K562 (cell line): ENCODE results near the gene BRMS1. TPM values are rescaled to one million over a fixed set of nuclear protein-coding genes. Genes with fewer than 3 reads are reported as not detected.

Experiments
- ARHGAP35 ChIP-seq: fragments of 450-650 bp; IDR thresholded peaks from 2 replicates; pipeline ENCODE4 v1.6.1; 2018; ENCODE audit not compliant: partially characterized antibody
- BCLAF1 ChIP-seq, 2 experiments: fragments of 450-650 bp in 1 of 2; IDR thresholded peaks; 2 replicates each; pipeline ENCODE4 v1.6.1; 2011 to 2017; ENCODE audit warnings: low read depth in 2 of 2, antibody characterized with exemption in 1 of 2, borderline replicate concordance in 1 of 2, low read length in 1 of 2, mild to moderate bottlenecking in 1 of 2, mixed read lengths in 1 of 2; ENCODE audit not compliant: control insufficient read depth in 1 of 2
- BRD4 ChIP-seq: fragments of 200-600 bp; sonication (generic); IDR thresholded peaks from 2 replicates; pipeline ENCODE4 v1.6.1; 2017; ENCODE audit warnings: inconsistent platforms
- BRD9 ChIP-seq: fragments of 450-650 bp; IDR thresholded peaks from 2 replicates; pipeline ENCODE4 v1.6.1; 2018; ENCODE audit warnings: low read depth; ENCODE audit not compliant: partially characterized antibody
- CEBPG ChIP-seq, 3 experiments: fragments of 200-800 bp in 1 of 3; sonication (Bioruptor generic) in 1 of 3; sonication (generic) in 1 of 3; formaldehyde crosslinking in 1 of 3; IDR thresholded peaks in 2 of 3; conservative IDR thresholded peaks in 1 of 3; 2 replicates each; pipeline versions ENCODE4 v1.6.1 to v1.8.0; 2016 to 2022; ENCODE audit warnings: missing compliant biosample characterization in 2 of 3, missing genetic modification characterization in 2 of 3, mild to moderate bottlenecking in 1 of 3, missing genetic modification reagents in 1 of 3
- CTCFL ChIP-seq: IDR thresholded peaks from 2 replicates; pipeline ENCODE4 v1.6.1; 2011; ENCODE audit warnings: borderline replicate concordance, low read depth, mild to moderate bottlenecking, moderate library complexity, low read length; ENCODE audit not compliant: insufficient read depth, poor library complexity, severe bottlenecking
- E2F3 ChIP-seq: fragments of 250-450 bp; sonication (Bioruptor Pico); IDR thresholded peaks from 2 replicates; pipeline ENCODE4 v1.4.0; 2020; ENCODE audit warnings: mild to moderate bottlenecking
- HNRNPK ChIP-seq: fragments of 200-400 bp; formaldehyde crosslinking; IDR thresholded peaks from one replicate; pipeline ENCODE4 v1.6.1; 2018; ENCODE audit warnings: mild to moderate bottlenecking, low read depth, low read length; ENCODE audit not compliant: poor library complexity, severe bottlenecking
- KDM1A ChIP-seq, 2 experiments: fragments of 450-650 bp; IDR thresholded peaks; 2 replicates each; pipeline ENCODE4 v1.6.1; 2016; ENCODE audit warnings: mild to moderate bottlenecking in 2 of 2
- MAFK ChIP-seq: IDR thresholded peaks from 2 replicates; pipeline ENCODE4 v1.6.1; 2011; ENCODE audit warnings: low read length, improper control_type of control experiment
- MLX ChIP-seq, 2 experiments: fragments of 450-650 bp in 1 of 2; sonication (generic) in 1 of 2; formaldehyde crosslinking; conservative IDR thresholded peaks; 2 replicates each; pipeline versions ENCODE4 v1.4.0 to v1.8.1; 2020 to 2022; ENCODE audit warnings: mild to moderate bottlenecking in 1 of 2, missing genetic modification reagents in 1 of 2
- RBFOX2 ChIP-seq: fragments of 200-400 bp; formaldehyde crosslinking; IDR thresholded peaks from 2 replicates; pipeline ENCODE4 v1.6.1; 2017; ENCODE audit warnings: low read depth, mild to moderate bottlenecking, low read length, moderate library complexity
- SETDB1 ChIP-seq: IDR thresholded peaks from one replicate; pipeline ENCODE4 v1.6.1; 2012; ENCODE audit warnings: low read length, control low read depth, inconsistent platforms
- SMARCC2 ChIP-seq: fragments of 450-650 bp; IDR thresholded peaks from 2 replicates; pipeline ENCODE4 v1.6.1; 2017; ENCODE audit warnings: antibody characterized with exemption, moderate library complexity, mild to moderate bottlenecking, low read depth
- ZNF253 ChIP-seq: fragments of 250-450 bp; sonication (Bioruptor Pico); conservative IDR thresholded peaks from 2 replicates; pipeline ENCODE4 v1.6.1; 2021; ENCODE audit warnings: mild to moderate bottlenecking
- ZSCAN32 ChIP-seq: fragments of 450-650 bp; formaldehyde crosslinking; IDR thresholded peaks from 2 replicates; pipeline ENCODE4 v1.4.0; 2020; ENCODE audit warnings: mild to moderate bottlenecking, moderate library complexity
- polyA plus RNA-seq, 8 experiments: library from polyadenylated mRNA; depleted of rRNA in 4 of 8; stranded (reverse) in 5 of 8; unstranded in 3 of 8; fragments of >200 nt; fragmentation: Nextera tagmentation in 2 of 8; fragmentation: Illumina TruSeq in 1 of 8; extraction: Ambion mirVana in 2 of 8; extraction: Trizol in 1 of 8; gene quantifications; 2 replicates each; pipeline versions ENCODE4 v1.2.1 to v1.2.3, GENCODE V29; 2011 to 2014; ENCODE audit warnings: inconsistent platforms in 1 of 8, missing spikeins in 1 of 8
- total RNA-seq, 7 experiments: library from RNA; depleted of rRNA in 6 of 7; stranded (reverse); fragments of >200 nt in 6 of 7; fragmentation: Illumina TruSeq in 2 of 7; extraction: Trizol in 2 of 7; gene quantifications; 2 replicates each; pipeline versions ENCODE4 v1.2.1 to v1.2.3, GENCODE V29; 2011 to 2021; ENCODE audit warnings: low replicate concordance in 1 of 7
- TF ChIP-seq, protein P1 (sequence below): sonication (generic); formaldehyde crosslinking; IDR thresholded peaks from 2 replicates; pipeline ENCODE4 v1.8.1; 2023; ENCODE audit warnings: mild to moderate bottlenecking, missing genetic modification reagents
- TF ChIP-seq, protein P2 (sequence below): fragments of 250-450 bp; sonication (Bioruptor Pico); IDR thresholded peaks from 2 replicates; pipeline ENCODE4 v1.8.0; 2021; ENCODE audit warnings: moderate library complexity, mild to moderate bottlenecking, inconsistent platforms

Gene BRMS1
- total and polyA plus RNA-seq, 9 of the 15 experiments (the other 6 are each of a cell fraction or from before 2014, with no cell fraction given) = 2.2 to 78.8 (median 33.4) TPM

DNA sequence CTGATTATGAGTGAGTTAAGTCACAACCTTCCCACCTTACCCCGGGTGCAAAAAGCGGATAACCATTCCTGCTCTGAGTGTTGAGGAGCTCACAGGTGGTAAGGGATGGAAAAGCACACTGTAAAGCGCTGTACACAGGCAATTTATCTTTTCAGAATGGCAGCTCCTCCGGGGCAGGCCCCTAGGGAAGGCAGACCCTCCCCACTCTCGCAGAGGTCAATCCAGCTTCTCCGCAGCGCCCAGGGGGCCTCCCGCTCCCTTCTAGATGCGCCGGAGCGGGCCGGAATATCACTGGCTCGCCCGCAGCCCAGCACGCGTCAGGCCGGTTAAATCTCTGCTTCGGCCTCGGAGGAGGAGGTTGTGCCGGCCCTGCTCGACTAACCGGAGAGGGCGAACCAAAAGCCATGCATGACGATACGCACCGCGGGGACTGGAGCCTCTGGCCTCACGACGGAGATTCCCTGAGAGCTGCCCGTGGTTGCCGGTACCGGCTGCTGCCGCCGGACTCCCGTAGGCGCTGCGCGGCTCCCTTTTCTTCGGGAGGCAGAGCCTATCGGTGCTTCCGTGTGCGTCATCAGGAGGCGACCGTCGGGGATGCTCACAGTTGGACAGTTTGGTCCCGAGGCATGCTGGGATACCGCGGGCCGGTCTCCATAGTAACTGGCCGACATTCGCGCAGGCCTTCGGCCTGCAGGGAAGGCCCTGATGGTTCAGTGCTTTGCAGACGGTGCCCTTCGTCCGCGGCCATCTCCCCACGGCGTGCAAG lies at the start of gene BRMS1 (continued):
- TF ChIP-seq CEBPG (CRISPR knock-in tag; IDR thresholded peaks at IDR 0.05) (no peak), CEBPG (tag; conservative IDR thresholded peaks at IDR 0.05 in 1 of 2, IDR thresholded peaks at IDR 0.05 in 1 of 2) (no peak), BCLAF1 (IDR thresholded peaks at IDR 0.05; ENCODE audit: borderline replicate concordance in 1 of 2, control insufficient read depth in 1 of 2, low read depth in 2 of 2, low read length in 1 of 2) (no peak), SETDB1 (peak; percentile 40), BRD4 (no peak), ZSCAN32 (no peak), SMARCC2 (no peak), KDM1A (IDR thresholded peaks at IDR 0.05) (peak in 1 of 2 experiments; percentile 59; a peak in 1 of 4 replicates), BRD9 (no peak), ZNF253 (no peak), ARHGAP35 (no peak), RBFOX2 (peak; percentile 90), MAFK (0 out of 2 replicates have a peak, but pooled peaks have one; percentile 16), E2F3 (CRISPR knock-in tag) (no peak), MLX (CRISPR knock-in tag; conservative IDR thresholded peaks at IDR 0.05) (no peak), CTCFL (no peak), HNRNPK (no peak)
- TF ChIP-seq, protein P1, sequence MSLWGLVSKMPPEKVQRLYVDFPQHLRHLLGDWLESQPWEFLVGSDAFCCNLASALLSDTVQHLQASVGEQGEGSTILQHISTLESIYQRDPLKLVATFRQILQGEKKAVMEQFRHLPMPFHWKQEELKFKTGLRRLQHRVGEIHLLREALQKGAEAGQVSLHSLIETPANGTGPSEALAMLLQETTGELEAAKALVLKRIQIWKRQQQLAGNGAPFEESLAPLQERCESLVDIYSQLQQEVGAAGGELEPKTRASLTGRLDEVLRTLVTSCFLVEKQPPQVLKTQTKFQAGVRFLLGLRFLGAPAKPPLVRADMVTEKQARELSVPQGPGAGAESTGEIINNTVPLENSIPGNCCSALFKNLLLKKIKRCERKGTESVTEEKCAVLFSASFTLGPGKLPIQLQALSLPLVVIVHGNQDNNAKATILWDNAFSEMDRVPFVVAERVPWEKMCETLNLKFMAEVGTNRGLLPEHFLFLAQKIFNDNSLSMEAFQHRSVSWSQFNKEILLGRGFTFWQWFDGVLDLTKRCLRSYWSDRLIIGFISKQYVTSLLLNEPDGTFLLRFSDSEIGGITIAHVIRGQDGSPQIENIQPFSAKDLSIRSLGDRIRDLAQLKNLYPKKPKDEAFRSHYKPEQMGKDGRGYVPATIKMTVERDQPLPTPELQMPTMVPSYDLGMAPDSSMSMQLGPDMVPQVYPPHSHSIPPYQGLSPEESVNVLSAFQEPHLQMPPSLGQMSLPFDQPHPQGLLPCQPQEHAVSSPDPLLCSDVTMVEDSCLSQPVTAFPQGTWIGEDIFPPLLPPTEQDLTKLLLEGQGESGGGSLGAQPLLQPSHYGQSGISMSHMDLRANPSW (CRISPR knock-in tag) = no peak
- TF ChIP-seq, protein P2, sequence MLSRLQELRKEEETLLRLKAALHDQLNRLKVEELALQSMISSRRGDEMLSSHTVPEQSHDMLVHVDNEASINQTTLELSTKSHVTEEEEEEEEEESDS = no peak
